Nephron (organoid): ENCODE measurements around the gene SYT1.

ENCODE experiments used
- H3K27ac Mint-ChIP-seq, 3 experiments: 2 replicates each; pipeline ENCODE4 v1.8.0; 2020; ENCODE audit warnings: mixed read lengths in 3 of 3, mild to moderate bottlenecking in 2 of 3, moderate library complexity in 1 of 3
- H3K27me3 Mint-ChIP-seq: 2 replicates; pipeline ENCODE4 v1.8.0; 2021; ENCODE audit warnings: low read depth, mild to moderate bottlenecking, moderate library complexity, mixed read lengths
- H3K36me3 Mint-ChIP-seq: 2 replicates; pipeline ENCODE4 v1.8.0; 2020; ENCODE audit warnings: low read depth, mixed read lengths
- H3K4me1 Mint-ChIP-seq: 2 replicates; pipeline ENCODE4 v1.8.0; 2020; ENCODE audit warnings: mixed read lengths
- H3K4me3 Mint-ChIP-seq, 3 experiments: 2 replicates each; pipeline ENCODE4 v1.8.0; 2020; ENCODE audit warnings: mild to moderate bottlenecking in 3 of 3, mixed read lengths in 3 of 3, moderate library complexity in 2 of 3
- H3K9me3 Mint-ChIP-seq: 2 replicates; pipeline ENCODE4 v1.8.0; 2020; ENCODE audit warnings: mixed read lengths
- CTCF ChIP-seq, 3 experiments: fragments of 200-600 bp; sonication (generic); IDR thresholded peaks; one replicate each; pipeline ENCODE4 v1.5.0; 2021; ENCODE audit warnings: antibody characterized with exemption in 3 of 3; ENCODE audit not compliant: unreplicated experiment in 3 of 3

Gene SYT1

GRCh38 chr12:79063258-79063657 is 198.7 kb downstream of the SYT1 start:
- H3K4me3 Mint-ChIP-seq: no peak overlapping the region
- TF ChIP-seq CTCF (IDR thresholded peaks at IDR 0.05; ENCODE audit: unreplicated experiment in 3 of 3): no peak
- peaks cover 6% of the 10 kb centered on the region for H3K4me1 Mint-ChIP-seq
- peak overlapping the region in 1 of 3 experiments; percentile 53 for H3K27ac Mint-ChIP-seq
- no peaks in the 10 kb centered on the region for H3K36me3 Mint-ChIP-seq
- no peaks in the 10 kb centered on the region for H3K27me3 Mint-ChIP-seq
- no peaks in the 10 kb centered on the region for H3K9me3 Mint-ChIP-seq

GRCh38 chr12:79067977-79068376 is 203.4 kb downstream of the SYT1 start:
- TF ChIP-seq CTCF (IDR thresholded peaks at IDR 0.05; ENCODE audit: unreplicated experiment in 3 of 3): no peak
- Mint-ChIP-seq H3K9me3 (no peaks in the 10 kb centered on the region), H3K4me1 (peaks cover 9% of the 10 kb centered on the region), H3K27ac (no peak overlapping the region), H3K27me3 (no peaks in the 10 kb centered on the region), H3K4me3 (no peak overlapping the region), H3K36me3 (no peaks in the 10 kb centered on the region)

GRCh38 chr12:79069009-79069408 is 204.4 kb downstream of the SYT1 start:
- no peaks in the 10 kb centered on the region for H3K27me3 Mint-ChIP-seq
- H3K27ac Mint-ChIP-seq: peak overlapping the region; percentile 0 to 20 (median 4)
- H3K4me1 Mint-ChIP-seq: peaks cover 5% of the 10 kb centered on the region
- H3K36me3 Mint-ChIP-seq: no peaks in the 10 kb centered on the region
- H3K4me3 Mint-ChIP-seq: no peak overlapping the region
- H3K9me3 Mint-ChIP-seq: no peaks in the 10 kb centered on the region
- no peak for TF ChIP-seq CTCF (IDR thresholded peaks at IDR 0.05; ENCODE audit: unreplicated experiment in 3 of 3)

- no peak for TF ChIP-seq CTCF (IDR thresholded peaks at IDR 0.05; ENCODE audit: unreplicated experiment in 3 of 3)
- Mint-ChIP-seq H3K9me3 (no peaks in the 10 kb centered on the region), H3K36me3 (no peaks in the 10 kb centered on the region), H3K27ac (peak overlapping the region in 1 of 3 experiments; percentile 10), H3K4me1 (peaks cover 5% of the 10 kb centered on the region), H3K4me3 (no peak overlapping the region), H3K27me3 (no peaks in the 10 kb centered on the region)
Measured at GRCh38 chr12:79071498-79071897, 206.9 kb downstream of the SYT1 start.

- H3K36me3 Mint-ChIP-seq: no peaks in the 10 kb centered on the region
- H3K4me3 Mint-ChIP-seq: no peak overlapping the region
- H3K27me3 Mint-ChIP-seq: no peaks in the 10 kb centered on the region
- no peak overlapping the region for H3K27ac Mint-ChIP-seq
- H3K9me3 Mint-ChIP-seq: no peaks in the 10 kb centered on the region
- no peak for TF ChIP-seq CTCF (IDR thresholded peaks at IDR 0.05; ENCODE audit: unreplicated experiment in 3 of 3)
- H3K4me1 Mint-ChIP-seq: peaks cover 5% of the 10 kb centered on the region
Measured at GRCh38 chr12:79073506-79073905, 208.9 kb downstream of the SYT1 start.

- Mint-ChIP-seq H3K36me3 (no peaks in the 10 kb centered on the region), H3K4me3 (no peak overlapping the region), H3K9me3 (no peaks in the 10 kb centered on the region), H3K27ac (no peak overlapping the region), H3K27me3 (no peaks in the 10 kb centered on the region), H3K4me1 (peaks cover 18% of the 10 kb centered on the region)
- TF ChIP-seq CTCF (IDR thresholded peaks at IDR 0.05; ENCODE audit: unreplicated experiment in 3 of 3): no peak
Measured at GRCh38 chr12:79082595-79082994, 218.0 kb downstream of the SYT1 start.
